Measurements from ENCODE around the gene DEPDC1B. TPM values are rescaled to one million over a fixed set of nuclear protein-coding genes. Genes with fewer than 3 reads are reported as not detected.

The DEPDC1B gene
- total and polyA plus RNA-seq, 2 of the 4 experiments (the other 2 are of a cell fraction) = 4.4 to 9.3 TPM

- TF ChIP-seq RCOR1 (IDR thresholded peaks at IDR 0.05; ENCODE audit: insufficient replicate concordance, low read length) (no peak), NFE2L2 (IDR thresholded peaks at IDR 0.05; ENCODE audit: low read depth, low read length) (no peak), CHD1 (IDR thresholded peaks at IDR 0.05; ENCODE audit: low read depth, low read length) (no peak), MAZ (IDR thresholded peaks at IDR 0.05; ENCODE audit: borderline replicate concordance, low read depth, low read length) (no peak), SMC3 (IDR thresholded peaks at IDR 0.05; ENCODE audit: low read depth, low read length) (no peak), RAD21 (IDR thresholded peaks at IDR 0.05; ENCODE audit: low read length) (no peak)
- H3K4me2 ChIP-seq (ENCODE audit: low read depth, low read length) = no peak overlapping the region
- H2BK120ac ChIP-seq (ENCODE audit: low read depth, low read length) = no peak overlapping the region
- no peak overlapping the region for H2BK5ac ChIP-seq (ENCODE audit: low read depth, low read length, poor library complexity, severe bottlenecking)
- H3K4me1 ChIP-seq (ENCODE audit: control insufficient read depth, insufficient read depth, low read length) = no peaks in the 10 kb centered on the region
- no peak overlapping the region for H3K18ac ChIP-seq (ENCODE audit: low read depth, low read length)
- peaks cover 5% of the 10 kb centered on the region for H3K27me3 ChIP-seq (ENCODE audit: control insufficient read depth, insufficient read depth, low read length)
- no peak overlapping the region for H2AK9ac ChIP-seq (replicated peaks; ENCODE audit: low read depth, low read length, poor library complexity)
- BruUV-seq (replicated peaks) = no TSS peak
- H4K5ac ChIP-seq (ENCODE audit: low read depth, low read length) = no peak overlapping the region
- H3K27ac ChIP-seq (ENCODE audit: insufficient read depth, low read length) = no peak overlapping the region
- POLR2A ChIA-PET (ENCODE audit: unreplicated experiment) = no interaction called here
- H2AFZ ChIP-seq (replicated peaks; ENCODE audit: low read length, poor library complexity) = no peak overlapping the region
- no peak overlapping the region for H2BK20ac ChIP-seq (ENCODE audit: low read depth, low read length)
- H3K4me3 ChIP-seq (ENCODE audit: insufficient read depth, low read depth, low read length) = no peak overlapping the region
- no peaks in the 10 kb centered on the region for H3K9me3 ChIP-seq (ENCODE audit: control insufficient read depth, insufficient read depth, low read length)
- CTCF ChIA-PET = interaction anchor here (0.8 to 1.0 kb wide), 3 partner anchors 13 to 20 kb away, joined by 3 read pairs; no protein-coding TSS in a partner anchor
- no peak for DNase-seq
- no peak overlapping the region for H3K14ac ChIP-seq (replicated peaks; ENCODE audit: low read depth, low read length)
- in situ Hi-C loops (cut with MboI; ENCODE audit: low sequenced_read_pairs) = loop anchor here (10.0 kb wide), 1 partner anchor 243 kb away; the partner anchor contains the start of genes ERCC8 and NDUFAF2
- intact Hi-C loops (cut with micrococcal nuclease) = loop anchor here (10.0 kb wide), 1 partner anchor 143 kb away; the partner anchor contains the start of gene ELOVL7
- ATAC-seq (ENCODE audit: low read depth) = no peak
- H3K79me1 ChIP-seq (ENCODE audit: low read depth in 1 of 2, low read length in 2 of 2) = peaks cover 6 to 15% of the 10 kb centered on the region in 2 experiments
- H2AK5ac ChIP-seq (ENCODE audit: low read depth, low read length) = no peak overlapping the region
- no peak overlapping the region for H3K9ac ChIP-seq (ENCODE audit: low read depth, low read length)
- WGBS, 2 experiments (ENCODE audit: extremely low coverage in 2 of 2, insufficient read length in 1 of 2) = no CpG with 5 or more reads among the region's 8 CpGs
- H3K4ac ChIP-seq (ENCODE audit: low read depth, low read length) = no peak overlapping the region
- no peak overlapping the region for H4K91ac ChIP-seq (ENCODE audit: insufficient read depth, low read depth, low read length)
- dilution Hi-C loops (cut with HindIII; ENCODE audit: low sequenced_read_pairs, unreplicated experiment) = no loop called here
- no peaks in the 10 kb centered on the region for H4K20me1 ChIP-seq (ENCODE audit: insufficient read depth, low read length)
- H4K8ac ChIP-seq (ENCODE audit: low read depth in 2 of 2, low read length in 2 of 2) = no peak overlapping the region
- no peak overlapping the region for H2BK15ac ChIP-seq (ENCODE audit: low read depth, low read length)
- peaks cover 3% of the 10 kb centered on the region; the same call in 1 of the 2 replicates for H3K9me1 ChIP-seq (ENCODE audit: insufficient read depth, low read length)
- no peak overlapping the region for H3K23ac ChIP-seq (ENCODE audit: low read depth, low read length)
- H3K56ac ChIP-seq (ENCODE audit: extremely low read depth, insufficient read depth, low read length) = no peak overlapping the region
- H3K36me3 ChIP-seq (ENCODE audit: control insufficient read depth, insufficient read depth, low read length) = no peaks in the 10 kb centered on the region
These were observed 1.5 kb upstream of the DEPDC1B start for GRCh38 chr5:60701321-60701968.

Measured in IMR-90 (cell line).